PC-3 (cell line): ENCODE measurements around the gene PTGIS. TPM values are rescaled to one million over a fixed set of nuclear protein-coding genes. Genes with fewer than 3 reads are reported as not detected.

Source experiments
- ATAC-seq: fragments of 200-7000 bp; cut with Tn5 transposase; 2 replicates; pipeline ENCODE4 v1.9.1; 2020; ENCODE audit warnings: mild to moderate bottlenecking, moderate library complexity
- BruUV-seq: library from RNA; stranded (reverse); fragments of 400-500 nt; replicated peaks from 2 replicates; lab custom pipeline; 2021; lab: Mats Ljungman, UMichigan
- CTCF ChIA-PET: fragments of 300-600 bp; sonication (Branson Sonifier 250); formaldehyde crosslinking; loops from one replicate; lab custom pipeline; 2022; ENCODE audit warnings: antibody characterized with exemption; lab: Charles Lee
- POLR2A ChIA-PET: fragments of 300-600 bp; sonication (Branson Sonifier 250); formaldehyde crosslinking; loops from one replicate; lab custom pipeline; 2022; ENCODE audit warnings: antibody characterized with exemption; ENCODE audit not compliant: unreplicated experiment; lab: Charles Lee
- DNase-seq: peaks from one replicate; pipeline ENCODE4 v3.0.0-alpha.2; 2015
- H2AFZ ChIP-seq: fragments of 300-600 bp; sonication (generic); 2 replicates; pipeline ENCODE4 v1.6.0; 2016; ENCODE audit warnings: antibody characterized with exemption, low read length
- H3F3A ChIP-seq: fragments of 300-600 bp; sonication (generic); one replicate; pipeline ENCODE4 v1.6.0; 2017; ENCODE audit warnings: antibody characterized with exemption, low read length, control low read depth, mild to moderate bottlenecking; ENCODE audit not compliant: unreplicated experiment
- H3K27ac ChIP-seq: fragments of 300-600 bp; sonication (generic); 2 replicates; pipeline ENCODE4 v1.5.1; 2016; ENCODE audit warnings: mild to moderate bottlenecking, low read length
- H3K27me3 ChIP-seq: fragments of 300-600 bp; sonication (generic); 2 replicates; pipeline ENCODE4 v1.6.1; 2016; ENCODE audit warnings: low read length, mixed read lengths
- H3K36me3 ChIP-seq: fragments of 300-600 bp; sonication (generic); 2 replicates; pipeline ENCODE4 v1.6.1; 2016; ENCODE audit warnings: low read depth, mixed run types, low read length, mixed read lengths
- H3K4me1 ChIP-seq: fragments of 300-600 bp; sonication (generic); 2 replicates; pipeline ENCODE4 v1.5.1; 2016; ENCODE audit warnings: low read length; ENCODE audit not compliant: insufficient read depth
- H3K4me2 ChIP-seq: fragments of 300-600 bp; sonication (generic); 2 replicates; pipeline ENCODE4 v1.6.0; 2016; ENCODE audit warnings: low read length
- H3K4me3 ChIP-seq: fragments of 300-600 bp; sonication (generic); 2 replicates; pipeline ENCODE4 v1.5.1; 2016; ENCODE audit warnings: mild to moderate bottlenecking, low read length, mixed read lengths
- H3K79me2 ChIP-seq: fragments of 300-600 bp; sonication (generic); 2 replicates; pipeline ENCODE4 v1.6.1; 2017; ENCODE audit warnings: low read length, mixed read lengths
- H3K9ac ChIP-seq: fragments of 300-600 bp; sonication (generic); 2 replicates; pipeline ENCODE4 v1.6.0; 2016; ENCODE audit warnings: mild to moderate bottlenecking, low read length
- H3K9me2 ChIP-seq: fragments of 300-600 bp; sonication (generic); replicated peaks from 2 replicates; pipeline ENCODE4 v1.6.1; 2016; ENCODE audit warnings: mixed run types, low read length, mixed read lengths
- H3K9me3 ChIP-seq: fragments of 300-600 bp; sonication (generic); 2 replicates; pipeline ENCODE4 v1.6.1; 2016; ENCODE audit warnings: low read length, mixed read lengths
- H4K20me1 ChIP-seq: fragments of 300-600 bp; sonication (generic); 2 replicates; pipeline ENCODE4 v1.6.1; 2016; ENCODE audit warnings: low read length, mixed read lengths
- EZH2 ChIP-seq: fragments of 300-600 bp; sonication (generic); IDR thresholded peaks from one replicate; pipeline ENCODE4 v1.6.1; 2017; ENCODE audit warnings: antibody characterized with exemption, mild to moderate bottlenecking, low read length; ENCODE audit not compliant: unreplicated experiment
- EZH2phosphoT487 ChIP-seq: fragments of 300-600 bp; sonication (generic); IDR thresholded peaks from 2 replicates; pipeline ENCODE4 v1.6.1; 2018; ENCODE audit warnings: mild to moderate bottlenecking, antibody characterized with exemption, low read length, borderline replicate concordance
- intact Hi-C: fragments of 100-400 bp; cut with micrococcal nuclease; formaldehyde crosslinking; loops from 2 replicates; pipeline ENCODE4 v1.9.0; 2023
- total RNA-seq: library from RNA; depleted of rRNA; stranded (reverse); fragments of >200 nt; gene quantifications from 2 replicates; pipeline ENCODE4 v1.2.3, GENCODE V29; 2014
- TF ChIP-seq, protein P1 (sequence below): fragments of 300-600 bp; sonication (generic); conservative IDR thresholded peaks from 2 replicates; pipeline ENCODE4 v1.5.1; 2017; ENCODE audit warnings: antibody characterized with exemption, low read depth, mild to moderate bottlenecking, low read length

Gene PTGIS
- total RNA-seq, 1 experiment from 2014 or later = 0.18 TPM

DNA sequence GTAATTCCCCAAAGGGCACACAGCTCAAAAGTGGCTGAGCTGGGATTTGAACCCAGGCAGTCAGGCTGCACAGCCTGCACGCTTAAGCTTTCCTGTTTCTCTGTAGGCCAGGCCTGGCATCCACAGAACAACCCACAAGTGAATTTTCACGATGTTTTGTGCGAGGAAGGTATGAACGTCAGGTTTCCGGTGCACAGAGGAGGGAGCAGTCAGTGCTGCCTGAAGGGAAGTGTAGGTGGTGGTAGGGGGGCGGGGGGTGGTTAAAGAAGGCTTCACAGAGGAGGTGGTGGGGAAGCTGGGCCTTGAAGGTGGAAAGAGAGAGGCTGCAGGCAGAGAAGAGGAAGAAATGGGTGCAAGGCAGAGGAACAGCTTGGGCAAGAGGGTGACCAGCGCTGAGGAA is 99.5 kb downstream of the PTGIS start:
- H3K36me3 ChIP-seq = no peaks in the 10 kb centered on the region
- H3K4me1 ChIP-seq = no peaks in the 10 kb centered on the region
- no peaks in the 10 kb centered on the region for H3K9me3 ChIP-seq
- H3K27ac ChIP-seq = no peak overlapping the region
- H3K4me2 ChIP-seq = no peak overlapping the region
- H2AFZ ChIP-seq = no peak overlapping the region
- no peaks in the 10 kb centered on the region for H4K20me1 ChIP-seq
- ChIA-PET CTCF (no interaction called here), POLR2A (no interaction called here)
- no peaks in the 10 kb centered on the region for H3K9me2 ChIP-seq
- BruUV-seq = no TSS peak
- H3F3A ChIP-seq = no peaks in the 10 kb centered on the region
- intact Hi-C loops = no loop called here
- DNase-seq = no peak
- H3K27me3 ChIP-seq = peaks cover 64% of the 10 kb centered on the region
- no peak for TF ChIP-seq EZH2phosphoT487
- TF ChIP-seq, protein P1, sequence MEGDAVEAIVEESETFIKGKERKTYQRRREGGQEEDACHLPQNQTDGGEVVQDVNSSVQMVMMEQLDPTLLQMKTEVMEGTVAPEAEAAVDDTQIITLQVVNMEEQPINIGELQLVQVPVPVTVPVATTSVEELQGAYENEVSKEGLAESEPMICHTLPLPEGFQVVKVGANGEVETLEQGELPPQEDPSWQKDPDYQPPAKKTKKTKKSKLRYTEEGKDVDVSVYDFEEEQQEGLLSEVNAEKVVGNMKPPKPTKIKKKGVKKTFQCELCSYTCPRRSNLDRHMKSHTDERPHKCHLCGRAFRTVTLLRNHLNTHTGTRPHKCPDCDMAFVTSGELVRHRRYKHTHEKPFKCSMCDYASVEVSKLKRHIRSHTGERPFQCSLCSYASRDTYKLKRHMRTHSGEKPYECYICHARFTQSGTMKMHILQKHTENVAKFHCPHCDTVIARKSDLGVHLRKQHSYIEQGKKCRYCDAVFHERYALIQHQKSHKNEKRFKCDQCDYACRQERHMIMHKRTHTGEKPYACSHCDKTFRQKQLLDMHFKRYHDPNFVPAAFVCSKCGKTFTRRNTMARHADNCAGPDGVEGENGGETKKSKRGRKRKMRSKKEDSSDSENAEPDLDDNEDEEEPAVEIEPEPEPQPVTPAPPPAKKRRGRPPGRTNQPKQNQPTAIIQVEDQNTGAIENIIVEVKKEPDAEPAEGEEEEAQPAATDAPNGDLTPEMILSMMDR = no peak
- TF ChIP-seq EZH2 = no peak
- ATAC-seq = no peak
- no peaks in the 10 kb centered on the region for H3K79me2 ChIP-seq
- no peak overlapping the region for H3K4me3 ChIP-seq
- H3K9ac ChIP-seq = no peak overlapping the region

DNA sequence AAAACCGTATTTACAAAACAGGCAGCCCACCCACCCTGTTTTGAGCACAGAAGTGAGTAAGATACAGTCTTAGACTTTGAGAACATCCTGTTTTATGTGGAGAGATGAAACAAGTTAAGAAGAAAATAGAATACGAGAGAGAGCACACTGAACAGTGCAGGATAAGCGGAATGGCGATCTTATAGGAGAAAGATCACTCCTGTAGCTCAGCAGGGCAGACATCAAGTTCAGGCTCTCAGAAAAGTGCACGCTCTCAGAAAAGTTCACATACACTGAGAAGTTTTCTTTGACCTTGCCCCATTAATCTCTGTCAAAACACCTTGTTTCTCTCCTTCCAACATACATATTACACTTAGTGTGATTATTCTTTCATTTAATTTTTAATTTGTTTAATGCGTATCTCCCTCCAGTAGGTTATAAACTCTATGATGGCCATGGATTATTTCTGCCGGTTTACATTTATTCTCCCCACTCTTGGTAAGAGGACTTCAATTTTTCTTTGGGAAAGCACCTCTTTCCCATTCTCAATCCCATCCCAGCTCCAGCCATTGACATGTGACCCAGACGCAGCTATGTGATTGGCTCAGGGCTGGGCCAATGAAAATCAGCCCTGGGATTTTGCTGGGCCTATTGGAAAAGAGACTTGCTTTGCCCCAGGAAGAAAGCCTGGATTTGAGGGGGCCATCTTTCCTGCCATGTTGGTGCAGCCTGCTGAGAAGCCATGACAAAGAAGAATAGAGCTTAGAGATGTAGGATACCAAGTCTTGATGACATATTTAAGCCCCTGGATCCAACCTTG is 101.6 kb downstream of the PTGIS start:
- Histone ChIP-seq H3K36me3 (no peaks in the 10 kb centered on the region), H3K9ac (no peak overlapping the region), H3K4me3 (no peak overlapping the region), H3F3A (no peaks in the 10 kb centered on the region), H3K4me2 (no peak overlapping the region), H3K4me1 (peaks cover 3% of the 10 kb centered on the region), H3K27me3 (peaks cover 55% of the 10 kb centered on the region), H2AFZ (no peak overlapping the region), H3K79me2 (no peaks in the 10 kb centered on the region), H3K9me3 (no peaks in the 10 kb centered on the region), H3K27ac (no peak overlapping the region), H4K20me1 (no peaks in the 10 kb centered on the region), H3K9me2 (no peaks in the 10 kb centered on the region)
- POLR2A ChIA-PET = no interaction called here
- DNase-seq (no peak), ATAC-seq (no peak)
- BruUV-seq = no TSS peak
- TF ChIP-seq, protein P1 = no peak
- TF ChIP-seq EZH2phosphoT487 = no peak
- TF ChIP-seq EZH2 = no peak
- intact Hi-C loops = no loop called here
- CTCF ChIA-PET = no interaction called here

DNA sequence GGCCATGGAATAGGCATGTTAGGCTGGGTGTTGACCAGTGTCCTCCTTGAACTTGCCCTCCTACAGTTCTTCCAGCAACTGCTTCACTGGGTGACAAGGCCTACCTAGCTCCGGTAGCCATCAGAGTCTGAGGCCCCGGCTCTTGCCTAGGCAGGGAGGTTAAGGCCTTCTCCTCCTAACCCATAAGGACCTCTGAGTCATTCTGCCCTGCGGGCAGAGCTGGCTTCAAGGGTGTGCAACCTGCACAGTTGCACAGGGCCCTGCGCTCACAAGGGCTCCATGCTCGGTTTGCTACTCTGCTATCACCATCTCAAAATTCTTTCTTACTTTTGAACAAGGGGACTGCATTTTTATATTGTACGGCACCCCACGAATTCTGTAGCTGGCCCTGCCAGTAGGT is 103.4 kb downstream of the PTGIS start:
- intact Hi-C loops = no loop called here

More for the DNA sequence above, 103.4 kb downstream of the PTGIS start:
- Histone ChIP-seq H3K27me3 (peaks cover 38% of the 10 kb centered on the region), H3K27ac (no peak overlapping the region), H2AFZ (no peak overlapping the region), H3K9me2 (no peaks in the 10 kb centered on the region), H3K9ac (no peak overlapping the region), H3K4me2 (no peak overlapping the region), H3K9me3 (no peaks in the 10 kb centered on the region), H3K36me3 (no peaks in the 10 kb centered on the region), H4K20me1 (no peaks in the 10 kb centered on the region), H3K79me2 (no peaks in the 10 kb centered on the region), H3K4me1 (peaks cover 13% of the 10 kb centered on the region), H3F3A (no peaks in the 10 kb centered on the region), H3K4me3 (no peak overlapping the region)
- ATAC-seq = no peak
- ChIA-PET POLR2A (no interaction called here), CTCF (no interaction called here)
- TF ChIP-seq EZH2 (no peak), EZH2phosphoT487 (no peak)
- TF ChIP-seq, protein P1 = no peak
- no peak for DNase-seq
- BruUV-seq = no TSS peak
